PC-3 (cell line): Measurements from ENCODE around the gene MYO5C. TPM values are rescaled to one million over a fixed set of nuclear protein-coding genes. Genes with fewer than 3 reads are reported as not detected.

Experiments
- ATAC-seq: fragments of 200-7000 bp; cut with Tn5 transposase; 2 replicates; pipeline ENCODE4 v1.9.1; 2020; ENCODE audit warnings: mild to moderate bottlenecking, moderate library complexity
- BruUV-seq: library from RNA; stranded (reverse); fragments of 400-500 nt; replicated peaks from 2 replicates; lab custom pipeline; 2021; lab: Mats Ljungman, UMichigan
- CTCF ChIA-PET: fragments of 300-600 bp; sonication (Branson Sonifier 250); formaldehyde crosslinking; loops from one replicate; lab custom pipeline; 2022; ENCODE audit warnings: antibody characterized with exemption; lab: Charles Lee
- POLR2A ChIA-PET: fragments of 300-600 bp; sonication (Branson Sonifier 250); formaldehyde crosslinking; loops from one replicate; lab custom pipeline; 2022; ENCODE audit warnings: antibody characterized with exemption; ENCODE audit not compliant: unreplicated experiment; lab: Charles Lee
- DNase-seq: peaks from one replicate; pipeline ENCODE4 v3.0.0-alpha.2; 2015
- H2AFZ ChIP-seq: fragments of 300-600 bp; sonication (generic); 2 replicates; pipeline ENCODE4 v1.6.0; 2016; ENCODE audit warnings: antibody characterized with exemption, low read length
- H3F3A ChIP-seq: fragments of 300-600 bp; sonication (generic); one replicate; pipeline ENCODE4 v1.6.0; 2017; ENCODE audit warnings: antibody characterized with exemption, low read length, control low read depth, mild to moderate bottlenecking; ENCODE audit not compliant: unreplicated experiment
- H3K27ac ChIP-seq: fragments of 300-600 bp; sonication (generic); 2 replicates; pipeline ENCODE4 v1.5.1; 2016; ENCODE audit warnings: mild to moderate bottlenecking, low read length
- H3K27me3 ChIP-seq: fragments of 300-600 bp; sonication (generic); 2 replicates; pipeline ENCODE4 v1.6.1; 2016; ENCODE audit warnings: low read length, mixed read lengths
- H3K36me3 ChIP-seq: fragments of 300-600 bp; sonication (generic); 2 replicates; pipeline ENCODE4 v1.6.1; 2016; ENCODE audit warnings: low read depth, mixed run types, low read length, mixed read lengths
- H3K4me1 ChIP-seq: fragments of 300-600 bp; sonication (generic); 2 replicates; pipeline ENCODE4 v1.5.1; 2016; ENCODE audit warnings: low read length; ENCODE audit not compliant: insufficient read depth
- H3K4me2 ChIP-seq: fragments of 300-600 bp; sonication (generic); 2 replicates; pipeline ENCODE4 v1.6.0; 2016; ENCODE audit warnings: low read length
- H3K4me3 ChIP-seq: fragments of 300-600 bp; sonication (generic); 2 replicates; pipeline ENCODE4 v1.5.1; 2016; ENCODE audit warnings: mild to moderate bottlenecking, low read length, mixed read lengths
- H3K79me2 ChIP-seq: fragments of 300-600 bp; sonication (generic); 2 replicates; pipeline ENCODE4 v1.6.1; 2017; ENCODE audit warnings: low read length, mixed read lengths
- H3K9ac ChIP-seq: fragments of 300-600 bp; sonication (generic); 2 replicates; pipeline ENCODE4 v1.6.0; 2016; ENCODE audit warnings: mild to moderate bottlenecking, low read length
- H3K9me2 ChIP-seq: fragments of 300-600 bp; sonication (generic); replicated peaks from 2 replicates; pipeline ENCODE4 v1.6.1; 2016; ENCODE audit warnings: mixed run types, low read length, mixed read lengths
- H3K9me3 ChIP-seq: fragments of 300-600 bp; sonication (generic); 2 replicates; pipeline ENCODE4 v1.6.1; 2016; ENCODE audit warnings: low read length, mixed read lengths
- H4K20me1 ChIP-seq: fragments of 300-600 bp; sonication (generic); 2 replicates; pipeline ENCODE4 v1.6.1; 2016; ENCODE audit warnings: low read length, mixed read lengths
- CTCF ChIP-seq: fragments of 300-600 bp; sonication (generic); conservative IDR thresholded peaks from 2 replicates; pipeline ENCODE4 v1.5.1; 2017; ENCODE audit warnings: antibody characterized with exemption, low read depth, mild to moderate bottlenecking, low read length
- EZH2 ChIP-seq: fragments of 300-600 bp; sonication (generic); IDR thresholded peaks from one replicate; pipeline ENCODE4 v1.6.1; 2017; ENCODE audit warnings: antibody characterized with exemption, mild to moderate bottlenecking, low read length; ENCODE audit not compliant: unreplicated experiment
- EZH2phosphoT487 ChIP-seq: fragments of 300-600 bp; sonication (generic); IDR thresholded peaks from 2 replicates; pipeline ENCODE4 v1.6.1; 2018; ENCODE audit warnings: mild to moderate bottlenecking, antibody characterized with exemption, low read length, borderline replicate concordance
- intact Hi-C: fragments of 100-400 bp; cut with micrococcal nuclease; formaldehyde crosslinking; loops from 2 replicates; pipeline ENCODE4 v1.9.0; 2023
- total RNA-seq: library from RNA; depleted of rRNA; stranded (reverse); fragments of >200 nt; gene quantifications from 2 replicates; pipeline ENCODE4 v1.2.3, GENCODE V29; 2014

The MYO5C gene
- total RNA-seq, 1 experiment from 2014 or later = 17.7 TPM

GRCh38 chr15:52218816-52219215, 76.8 kb downstream of the MYO5C start:
- POLR2A ChIA-PET = no interaction called here

GRCh38 chr15:52218371-52218770, 77.2 kb downstream of the MYO5C start:
- Histone ChIP-seq H3K36me3 (peaks cover 41% of the 10 kb centered on the region), H2AFZ (no peak overlapping the region), H3K4me1 (no peaks in the 10 kb centered on the region), H3K79me2 (no peaks in the 10 kb centered on the region), H3K4me3 (no peak overlapping the region), H3K9ac (no peak overlapping the region), H3K9me2 (no peaks in the 10 kb centered on the region), H3K27ac (no peak overlapping the region), H3F3A (no peaks in the 10 kb centered on the region), H3K4me2 (no peak overlapping the region), H4K20me1 (no peaks in the 10 kb centered on the region), H3K27me3 (no peaks in the 10 kb centered on the region), H3K9me3 (no peaks in the 10 kb centered on the region)
- intact Hi-C loops = no loop called here
- no peak for DNase-seq
- ChIA-PET POLR2A (no interaction called here), CTCF (no interaction called here)
- no TSS peak for BruUV-seq
- TF ChIP-seq CTCF = no peak
- TF ChIP-seq EZH2phosphoT487 = no peak
- TF ChIP-seq EZH2 = no peak
- no peak for ATAC-seq

More at GRCh38 chr15:52218816-52219215, 76.8 kb downstream of the MYO5C start:
- no peaks in the 10 kb centered on the region for H3K9me2 ChIP-seq
- H3K9ac ChIP-seq = no peak overlapping the region
- H3K79me2 ChIP-seq = no peaks in the 10 kb centered on the region
- no peaks in the 10 kb centered on the region for H3F3A ChIP-seq
- no peak for ATAC-seq
- TF ChIP-seq EZH2phosphoT487 (no peak), CTCF (no peak), EZH2 (no peak)
- no peaks in the 10 kb centered on the region for H3K9me3 ChIP-seq
- H3K27ac ChIP-seq = no peak overlapping the region
- no peaks in the 10 kb centered on the region for H4K20me1 ChIP-seq
- intact Hi-C loops = no loop called here
- no peak overlapping the region for H2AFZ ChIP-seq
- no peak for DNase-seq
- H3K4me2 ChIP-seq = no peak overlapping the region
- peaks cover 40% of the 10 kb centered on the region for H3K36me3 ChIP-seq
- no peaks in the 10 kb centered on the region for H3K27me3 ChIP-seq
- H3K4me3 ChIP-seq = no peak overlapping the region
- BruUV-seq = no TSS peak
- H3K4me1 ChIP-seq = no peaks in the 10 kb centered on the region
- CTCF ChIA-PET = no interaction called here

GRCh38 chr15:52217186-52217585, 78.4 kb downstream of the MYO5C start:
- H3K36me3 ChIP-seq = peaks cover 48% of the 10 kb centered on the region
- no peak overlapping the region for H3K9ac ChIP-seq
- no peak overlapping the region for H3K4me3 ChIP-seq
- H3K27me3 ChIP-seq = no peaks in the 10 kb centered on the region
- ChIA-PET POLR2A (no interaction called here), CTCF (no interaction called here)
- H3K9me3 ChIP-seq = no peaks in the 10 kb centered on the region
- H3K79me2 ChIP-seq = no peaks in the 10 kb centered on the region
- no peak for TF ChIP-seq EZH2phosphoT487
- TF ChIP-seq EZH2 = no peak
- TF ChIP-seq CTCF = peak; percentile 55
- DNase-seq (peak; percentile 33), ATAC-seq (0 out of 2 replicates have a peak, but pooled peaks have one; percentile 37)
- H3K4me2 ChIP-seq = no peak overlapping the region
- no peaks in the 10 kb centered on the region for H3K9me2 ChIP-seq
- intact Hi-C loops = no loop called here
- H2AFZ ChIP-seq = no peak overlapping the region
- no peaks in the 10 kb centered on the region for H4K20me1 ChIP-seq
- H3K4me1 ChIP-seq = no peaks in the 10 kb centered on the region
- no peak overlapping the region for H3K27ac ChIP-seq
- no TSS peak for BruUV-seq
- H3F3A ChIP-seq = no peaks in the 10 kb centered on the region
